NCI-H2029 treated with DMSO at 0.1 percent for 48 hours (cell line): ENCODE measurements around the gene LARP4.
"Not testable (repeated sequence)": the region's sequence is repeated elsewhere in the genome, so short reads cannot be mapped to it uniquely, and the experiment has no call there.

Source experiments
- DNase-seq: peaks from one replicate; lab custom pipeline; 2025; lab: John Stamatoyannopoulos, UW

Gene LARP4

DNA sequence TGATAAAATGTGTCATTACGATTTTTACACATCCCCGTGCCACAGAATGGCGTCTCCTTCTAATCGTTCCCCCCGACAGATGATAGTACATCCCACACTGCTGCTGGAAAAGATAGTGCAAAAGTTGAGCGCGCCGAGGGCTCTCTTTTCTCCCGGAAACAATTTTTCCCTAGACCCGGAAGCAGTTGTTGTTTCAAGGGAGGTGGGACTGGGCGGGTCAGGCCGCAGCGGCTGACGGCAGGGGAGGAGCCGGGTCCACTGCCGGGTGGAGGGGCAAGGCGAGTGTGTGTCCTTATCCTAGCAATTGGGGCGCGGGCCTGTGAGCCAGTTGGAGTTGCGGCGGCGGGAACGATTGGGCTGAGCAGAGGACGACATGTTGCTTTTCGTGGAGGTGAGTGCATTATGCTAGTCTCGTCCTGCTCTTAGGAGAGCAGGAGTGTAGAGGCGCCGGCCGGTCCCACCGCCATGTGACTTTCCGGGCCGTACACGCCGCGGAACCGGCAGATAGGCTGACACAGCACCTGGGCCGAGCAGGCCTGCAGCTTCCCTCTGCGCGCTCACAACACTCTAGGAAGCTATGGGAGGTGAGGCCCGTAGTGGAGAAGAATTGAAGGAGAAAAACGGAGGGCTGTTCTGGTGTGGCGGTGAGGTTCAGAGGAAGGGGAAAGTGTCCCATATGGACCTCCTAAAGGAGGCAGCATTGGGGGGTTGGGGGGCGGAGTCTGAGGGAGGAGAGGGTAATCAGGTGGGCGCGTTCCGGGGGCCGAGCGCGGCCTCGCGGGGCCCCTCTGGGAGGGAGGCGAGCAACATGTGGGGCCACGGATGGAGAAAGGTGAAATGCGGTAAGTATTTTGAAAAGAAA, at the start of gene LARP4:
LARP4 (plus strand) TSS at position 248 of the 862 bp plus-strand sequence; CDS start at position 374, 126 bp downstream.
- DNase-seq = peak; percentile 93

- peak; percentile 62 for DNase-seq
These were observed 49.3 kb upstream of the LARP4 start for GRCh38 chr12:50351120-50352043.

DNA sequence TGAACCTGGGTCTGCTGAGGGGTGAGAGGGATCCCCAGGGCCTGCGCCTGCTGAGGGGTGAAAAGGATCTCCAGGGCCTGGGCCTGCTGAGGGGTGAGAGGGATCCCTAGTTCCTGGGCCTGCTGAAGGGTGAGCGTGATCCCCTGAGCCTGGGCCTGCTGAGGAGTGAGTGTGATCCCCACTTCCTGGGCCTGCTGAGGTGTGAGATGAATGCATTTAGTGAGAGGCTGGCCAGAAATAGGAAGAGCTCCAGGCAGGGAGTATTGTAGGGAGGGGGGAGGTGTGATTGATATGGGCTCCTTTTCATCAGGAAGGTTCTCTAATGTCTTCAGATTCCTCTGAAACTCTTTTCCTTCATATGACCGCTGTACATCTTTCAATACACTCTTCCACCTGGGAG, 47.3 kb upstream of the LARP4 start:
- no peak for DNase-seq

DNA sequence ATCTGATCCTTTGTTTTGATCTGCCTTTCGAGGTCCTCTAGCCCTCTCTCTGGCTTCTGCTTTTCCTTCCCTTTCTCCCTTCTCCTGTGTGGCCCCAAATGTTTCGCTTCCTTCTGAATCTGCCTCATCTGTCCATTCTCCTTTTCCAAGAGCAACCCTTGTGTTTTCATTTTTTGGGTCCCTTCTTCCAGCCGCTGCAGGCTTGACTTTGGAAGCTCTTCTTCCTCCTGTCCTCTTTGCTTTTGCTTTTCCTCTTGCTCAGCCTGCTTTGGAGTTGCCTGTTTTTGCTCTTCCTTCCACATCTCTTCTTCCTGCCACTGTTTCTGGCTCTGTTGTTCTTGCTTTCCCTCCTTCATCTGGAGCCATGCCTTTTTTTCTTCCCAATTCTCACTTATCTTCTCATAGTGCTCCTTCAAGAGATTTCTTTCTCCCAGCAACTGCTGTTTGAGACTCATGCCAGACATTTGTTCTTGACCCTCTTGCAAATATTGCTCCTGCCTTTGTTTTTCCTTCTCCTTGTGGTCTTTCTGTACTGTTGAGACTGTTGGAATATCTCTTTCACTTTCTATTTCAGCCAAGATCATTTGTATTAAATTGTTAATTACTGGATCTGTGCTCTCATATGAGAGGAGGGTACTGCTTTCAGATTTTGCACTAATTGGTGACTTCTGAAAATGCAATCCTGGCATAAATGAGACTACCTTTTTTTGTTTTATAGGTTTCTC, 46.7 kb upstream of the LARP4 start:
- DNase-seq = peak; percentile 24

GRCh38 chr12:50354908-50355307, 45.8 kb upstream of the LARP4 start:
- DNase-seq = no peak

- DNase-seq = no peak
These were observed 45.3 kb upstream of the LARP4 start for GRCh38 chr12:50355365-50355764.

GRCh38 chr12:50362671-50363070, 38.0 kb upstream of the LARP4 start:
- no peak for DNase-seq

- no peak for DNase-seq
These were observed 37.5 kb upstream of the LARP4 start for GRCh38 chr12:50363141-50363540.

- no peak for DNase-seq
These were observed 34.8 kb upstream of the LARP4 start for GRCh38 chr12:50365709-50366406.

DNA sequence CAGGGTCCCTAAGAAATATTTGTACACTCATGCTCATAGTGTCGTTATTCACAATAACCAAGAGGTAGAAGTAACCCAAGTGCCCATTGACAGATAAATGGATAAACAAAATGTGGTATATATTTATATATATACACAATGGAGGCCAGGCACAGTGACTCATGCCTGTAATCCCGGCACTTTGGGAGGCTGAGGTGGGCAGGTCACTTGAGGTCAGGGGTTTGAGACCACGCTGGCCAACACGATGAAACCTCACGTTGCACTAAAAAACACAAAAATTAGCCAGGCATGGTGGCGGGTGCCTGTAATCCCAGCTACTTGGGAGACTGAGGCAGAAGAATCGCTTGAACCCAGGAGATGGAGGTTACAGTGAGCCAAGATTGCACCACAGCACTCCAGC, 30.0 kb upstream of the LARP4 start:
- not testable (repeated sequence) for DNase-seq

DNA sequence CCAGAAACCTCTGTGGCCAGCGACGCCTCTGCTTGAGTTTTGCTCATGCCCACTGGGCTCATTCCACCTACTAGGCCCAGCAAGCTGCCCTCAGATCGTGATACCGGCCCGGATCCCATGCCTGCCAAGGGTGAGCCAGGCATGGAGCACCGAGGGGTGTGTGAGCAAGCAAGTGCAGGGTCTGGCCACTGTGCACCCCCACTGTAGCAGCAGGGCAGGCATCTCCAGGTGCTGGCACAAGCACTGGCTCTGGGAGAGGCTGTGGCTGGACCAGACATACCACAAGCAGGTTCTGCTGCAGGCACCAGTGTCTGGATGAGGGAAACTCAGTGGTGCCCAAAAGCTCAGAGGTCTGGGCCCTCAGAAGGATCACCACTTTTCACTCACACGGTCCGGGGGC, 24.9 kb upstream of the LARP4 start:
- no peak for DNase-seq

DNA sequence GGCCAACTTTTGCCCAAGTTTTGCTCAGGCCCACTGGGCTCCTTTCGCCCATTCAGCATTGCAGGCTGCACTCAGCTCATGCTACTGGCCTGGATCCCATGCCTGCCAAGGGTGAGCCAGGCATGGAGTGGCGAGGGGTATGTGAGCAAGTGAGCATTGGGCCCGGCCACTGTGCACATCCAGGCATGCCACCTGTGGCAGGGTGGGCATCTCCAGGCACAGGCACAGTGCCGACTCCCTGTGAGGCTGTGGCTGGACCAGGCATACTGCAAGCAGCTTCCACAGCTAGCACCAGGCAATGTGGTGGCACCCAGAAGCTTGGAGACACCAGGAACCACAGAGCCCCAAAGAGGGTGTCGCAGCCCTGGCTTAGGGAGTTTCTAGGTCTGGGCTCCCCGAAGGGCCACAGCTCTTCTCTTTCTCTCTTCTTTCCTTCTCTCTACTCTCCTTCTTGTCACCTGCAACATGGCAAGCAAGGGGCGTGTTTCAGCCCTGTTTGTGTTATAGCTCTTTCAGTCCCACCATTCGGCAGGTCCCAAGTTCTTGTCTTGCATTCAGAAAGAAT, 19.8 kb upstream of the LARP4 start:
- DNase-seq = no peak

DNA sequence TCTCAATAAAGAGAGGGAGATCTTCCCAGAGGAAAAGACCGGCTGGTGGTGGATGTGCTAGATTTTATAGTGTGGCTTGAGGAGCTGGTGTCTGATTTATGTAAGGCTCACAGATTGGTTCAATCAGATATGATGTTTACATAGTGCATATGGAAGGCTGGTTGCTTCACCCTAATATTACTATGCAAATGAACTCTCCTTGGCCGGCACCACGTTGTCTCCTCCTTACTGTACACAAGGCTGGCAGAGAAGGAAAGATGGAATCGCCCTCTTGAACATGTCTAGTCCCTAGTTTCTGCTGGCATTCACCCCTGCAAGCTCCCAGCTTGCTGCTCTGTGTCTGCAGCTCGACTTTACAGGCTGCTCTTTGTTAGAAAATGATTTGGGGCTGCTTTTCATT, 13.2 kb upstream of the LARP4 start:
- DNase-seq = no peak

DNA sequence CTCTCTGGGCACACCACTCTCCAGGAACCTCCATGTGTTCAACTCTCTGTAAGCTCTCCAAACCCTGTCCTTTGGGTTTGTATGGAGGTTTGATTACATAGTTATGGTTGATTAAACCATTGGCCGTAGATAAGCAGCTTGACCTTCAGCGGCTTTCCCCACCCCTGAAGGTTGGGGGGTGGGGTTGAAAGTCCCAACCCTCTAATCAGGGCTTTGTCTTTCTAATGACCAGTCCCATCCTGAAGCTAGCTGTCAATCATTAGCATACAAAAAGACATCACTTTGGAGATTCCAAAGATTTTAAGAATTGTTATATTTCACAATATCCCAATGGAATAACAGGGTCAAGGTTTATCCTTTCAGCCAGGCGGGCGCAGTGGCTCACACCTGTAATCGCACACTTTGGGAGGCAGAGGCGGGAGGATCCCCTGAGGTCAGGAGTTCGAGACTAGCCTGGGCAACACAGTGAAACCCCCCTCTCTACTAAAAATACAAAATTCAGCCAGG, 12.7 kb upstream of the LARP4 start:
- DNase-seq = no peak

- not testable (repeated sequence) for DNase-seq
These were observed 11.9 kb upstream of the LARP4 start for GRCh38 chr12:50388793-50389192.

- DNase-seq = no peak
These were observed 10.4 kb upstream of the LARP4 start for GRCh38 chr12:50390316-50390741.

DNA sequence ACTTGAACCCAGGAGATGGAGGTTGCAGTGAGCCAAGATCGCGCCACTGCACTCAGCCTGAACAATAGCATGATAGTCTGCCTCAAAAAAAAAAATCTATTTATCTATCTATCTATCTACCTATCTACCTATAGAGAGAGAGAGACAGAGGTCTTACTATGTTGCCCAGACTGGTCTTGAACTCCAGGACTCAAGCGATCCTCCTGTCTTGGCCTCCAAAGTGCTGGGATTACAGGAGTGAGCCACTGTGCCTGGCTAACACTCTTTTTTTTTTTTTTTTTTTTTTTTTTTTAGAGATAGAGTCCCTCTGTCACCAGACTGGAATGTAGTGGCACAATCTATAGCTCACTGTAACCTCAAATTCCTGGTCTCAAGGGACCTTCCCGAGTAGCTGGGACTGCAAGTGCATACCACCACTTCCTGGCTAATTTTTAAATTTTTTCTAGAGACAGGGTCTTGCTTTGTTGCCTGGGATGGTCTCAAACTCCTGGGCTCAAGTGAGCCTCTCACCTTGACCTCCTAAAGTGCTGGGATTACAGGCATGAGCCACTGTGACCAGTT, 6.1 kb upstream of the LARP4 start:
- no peak for DNase-seq

DNA sequence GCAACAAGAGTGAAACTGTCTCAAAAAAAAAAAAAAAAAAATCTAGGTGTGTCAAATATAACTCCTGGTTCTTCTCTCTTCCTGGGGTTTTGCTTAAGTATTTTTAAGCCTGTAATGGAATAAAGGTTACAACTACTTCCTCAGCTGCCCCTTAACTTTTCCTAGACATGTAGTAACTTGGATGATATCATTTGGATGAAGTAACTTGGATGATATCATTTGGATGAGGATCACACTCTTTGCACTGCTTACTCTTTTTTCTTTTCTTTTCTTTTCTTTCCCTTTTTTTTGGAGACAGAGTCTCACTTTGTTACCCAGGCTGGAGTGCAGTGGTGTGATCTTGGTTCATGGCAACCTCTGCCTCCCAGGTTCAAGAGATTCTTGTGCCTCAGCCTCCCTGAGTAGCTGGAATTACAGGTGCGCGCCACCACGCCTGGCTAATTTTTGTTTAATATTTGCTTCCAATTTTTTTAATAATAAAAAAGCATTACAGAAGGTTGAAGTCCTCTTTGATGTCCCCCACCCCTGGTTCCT, 3.5 kb upstream of the LARP4 start:
- DNase-seq = no peak

- DNase-seq = no peak
These were observed 1.8 kb upstream of the LARP4 start for GRCh38 chr12:50398931-50399330.

- peak; percentile 46 for DNase-seq
These were observed 514 bp upstream of the LARP4 start for GRCh38 chr12:50400104-50400637.
